ENCODE results near the gene FNDC3B. TPM values are rescaled to one million over a fixed set of nuclear protein-coding genes. Genes with fewer than 3 reads are reported as not detected.

FNDC3B gene
- total and polyA plus RNA-seq, 2 donors (not counting 1 experiment from before 2014, with no cell fraction given): 1.2 to 9.2 TPM

- 83% methylated on average over 1 of the region's 3 CpGs for WGBS (ENCODE audit: insufficient coverage)
- intact Hi-C loops (cut with micrococcal nuclease): loop anchor here (1.0 kb wide), 1 partner anchor 8 kb away; no protein-coding TSS in a partner anchor
Measured at GRCh38 chr3:172057624-172058327, 18.4 kb downstream of the FNDC3B start.

More at GRCh38 chr3:172057624-172058327, 18.4 kb downstream of the FNDC3B start:
- Histone ChIP-seq H3K79me2 (ENCODE audit: control insufficient read depth, insufficient read depth, low read length) (no peaks in the 10 kb centered on the region), H3K9ac (ENCODE audit: low read length) (no peak overlapping the region), H3K27ac (ENCODE audit: low read length in 2 of 2) (no peak overlapping the region), H3K4me1 (ENCODE audit: control insufficient read depth in 2 of 2, insufficient read depth in 2 of 2, low read length in 2 of 2) (peaks cover 15 to 20% of the 10 kb centered on the region in 2 donors), H3K36me3 (replicated peaks in 1 of 2; ENCODE audit: control extremely low read depth in 1 of 2, control insufficient read depth in 1 of 2, extremely low read depth in 1 of 2, insufficient read depth in 2 of 2, low read length in 1 of 2) (no peaks in the 10 kb centered on the region), H3K27me3 (replicated peaks in 1 of 4; ENCODE audit: control extremely low read depth in 1 of 4, control insufficient read depth in 3 of 4, insufficient read depth in 4 of 4, low read length in 3 of 4) (peaks cover 0 to 10% (median 3%) of the 10 kb centered on the region in 4 experiments), H3K4me3 (ENCODE audit: control extremely low read depth in 1 of 5, extremely low read depth in 1 of 5, insufficient read depth in 1 of 5, low read depth in 2 of 5, low read length in 4 of 5) (no peak overlapping the region), H4K20me1 (ENCODE audit: control insufficient read depth, insufficient read depth, low read length, poor library complexity, severe bottlenecking) (no peaks in the 10 kb centered on the region), H3K4me2 (replicated peaks; ENCODE audit: low read depth, low read length, poor library complexity, severe bottlenecking) (no peak overlapping the region), H2AFZ (ENCODE audit: insufficient read depth, low read depth, low read length, poor library complexity, severe bottlenecking) (no peak overlapping the region), H3K9me3 (ENCODE audit: control extremely low read depth in 1 of 3, control insufficient read depth in 2 of 3, insufficient read depth in 1 of 3, low read length in 2 of 3) (no peaks in the 10 kb centered on the region)
- CTCF ChIA-PET: interaction anchor here (0.6 to 1.1 kb wide), 2 partner anchors 10 to 22 kb away, joined by 5 read pairs; no protein-coding TSS in a partner anchor
- Mint-ChIP-seq H3K9me3 (ENCODE audit: insufficient read depth) (no peaks in the 10 kb centered on the region), H3K4me3 (no peak overlapping the region), H3K27ac (no peak overlapping the region), H3K27me3 (peaks cover 4% of the 10 kb centered on the region), H3K4me1 (peaks cover 28% of the 10 kb centered on the region)
- TF ChIP-seq CTCF (IDR thresholded peaks at IDR 0.05) (no peak), EZH2 (IDR thresholded peaks at IDR 0.05; ENCODE audit: borderline replicate concordance, insufficient read depth, low read depth, low read length, poor library complexity, severe bottlenecking) (no peak)
- POLR2A ChIA-PET: no interaction called here
- ATAC-seq (ENCODE audit: low read depth) (no peak), DNase-seq (no peak)

All from B cell (primary cell).